Endometrium (tissue), 2 donors: ENCODE data around the gene LRRC45.
"Not testable (repeated sequence)": the region's sequence is repeated elsewhere in the genome, so short reads cannot be mapped to it uniquely, and the experiment has no call there.

Source experiments
- FAIRE-seq: peaks from 2 replicates; lab custom pipeline; 2012; peaks lifted over from hg19 to GRCh38; lab: Jason Lieb, UNC
- donor health status: control.
- donor health status: control.

The LRRC45 gene

DNA sequence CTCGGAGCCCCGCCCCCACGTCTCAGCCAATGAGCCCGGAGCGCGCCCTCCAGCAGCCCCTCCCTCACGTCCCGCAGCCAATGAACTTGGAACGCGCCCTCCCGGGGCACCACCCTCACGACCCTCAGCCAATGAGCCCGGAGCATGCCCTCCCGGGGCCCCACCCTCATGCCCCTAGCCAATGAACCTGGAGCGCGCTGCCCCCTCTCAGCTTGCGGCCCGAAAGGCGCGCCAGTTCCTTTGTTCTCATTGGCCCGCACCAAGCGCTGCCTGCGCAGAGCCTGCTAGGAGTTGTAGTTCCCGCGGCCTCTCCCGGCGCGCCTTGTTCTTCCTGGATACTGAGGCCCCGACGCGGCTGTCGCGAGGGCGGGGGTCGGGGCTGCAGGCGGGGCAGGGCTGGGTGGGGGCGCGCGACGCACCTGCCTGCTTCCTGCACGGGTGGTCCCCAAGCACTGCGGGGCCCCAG, at the start of gene LRRC45:
TSS of gene LRRC45 (plus strand) at position 325 of the 466 bp plus-strand sequence. CDS start 339 bp downstream, outside the sequence.
- peak; percentile 98 for FAIRE-seq

DNA sequence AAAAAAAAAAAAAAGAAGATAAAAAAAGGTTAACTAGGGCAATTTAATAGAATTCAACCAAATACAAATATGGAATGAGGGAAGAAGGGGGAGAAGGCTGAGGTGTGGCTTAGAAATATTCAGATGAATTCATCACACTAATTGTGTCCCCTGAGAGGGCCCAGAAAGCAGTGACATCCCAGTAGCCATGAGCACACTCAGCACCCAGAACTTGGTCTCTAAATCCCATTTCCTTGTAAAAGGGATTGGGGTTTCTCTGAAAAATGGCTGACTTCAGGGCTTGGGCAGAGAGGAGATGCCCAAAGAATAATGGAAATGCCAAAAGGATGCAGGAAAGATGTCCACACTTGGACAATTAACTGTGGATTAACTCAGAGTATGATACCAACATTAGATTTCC, 49.7 kb upstream of the LRRC45 start:
- no peak for FAIRE-seq

DNA sequence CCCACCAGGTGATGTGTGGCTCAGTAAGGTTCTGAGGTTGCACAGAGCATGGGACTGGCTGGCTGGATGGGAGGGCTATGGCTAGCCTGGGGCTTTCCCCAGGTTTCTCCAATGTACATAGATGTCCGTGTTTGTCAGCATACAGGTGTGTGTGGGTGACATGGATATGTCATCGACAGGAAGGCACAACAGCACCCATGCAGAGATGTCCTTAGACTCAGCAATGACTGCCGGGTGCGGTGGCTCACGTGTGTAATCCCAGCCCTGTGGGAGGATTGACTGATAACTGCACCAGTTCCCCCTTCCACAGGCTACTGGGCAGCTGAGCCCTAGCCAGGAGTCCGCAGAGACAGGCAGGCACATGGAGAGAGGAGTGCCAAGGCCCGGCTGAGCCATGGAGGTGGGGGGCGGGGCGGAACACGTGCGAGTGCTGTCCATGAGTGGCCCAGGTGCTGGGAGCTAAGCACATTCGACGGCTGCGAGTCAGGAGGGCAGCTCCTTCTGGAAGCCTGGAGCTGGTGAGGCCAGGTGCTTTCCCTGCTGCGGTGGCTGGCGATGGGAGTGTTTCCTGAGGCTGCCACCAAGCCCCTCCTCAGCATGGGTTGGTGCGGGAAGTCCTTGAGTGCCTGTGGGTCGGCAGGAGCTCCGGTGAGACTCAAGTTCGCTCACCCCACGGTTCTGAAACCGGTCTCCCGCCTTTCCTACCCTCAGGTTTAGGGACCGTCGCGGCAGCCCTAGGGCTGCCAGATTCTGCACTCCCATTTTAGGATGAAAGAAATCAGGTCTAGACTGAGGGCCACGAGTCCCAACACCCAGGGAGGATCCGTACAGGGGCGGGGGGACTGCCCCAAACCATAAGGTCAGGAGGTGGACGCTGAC, 46.5 kb upstream of the LRRC45 start:
- no peak for FAIRE-seq

DNA sequence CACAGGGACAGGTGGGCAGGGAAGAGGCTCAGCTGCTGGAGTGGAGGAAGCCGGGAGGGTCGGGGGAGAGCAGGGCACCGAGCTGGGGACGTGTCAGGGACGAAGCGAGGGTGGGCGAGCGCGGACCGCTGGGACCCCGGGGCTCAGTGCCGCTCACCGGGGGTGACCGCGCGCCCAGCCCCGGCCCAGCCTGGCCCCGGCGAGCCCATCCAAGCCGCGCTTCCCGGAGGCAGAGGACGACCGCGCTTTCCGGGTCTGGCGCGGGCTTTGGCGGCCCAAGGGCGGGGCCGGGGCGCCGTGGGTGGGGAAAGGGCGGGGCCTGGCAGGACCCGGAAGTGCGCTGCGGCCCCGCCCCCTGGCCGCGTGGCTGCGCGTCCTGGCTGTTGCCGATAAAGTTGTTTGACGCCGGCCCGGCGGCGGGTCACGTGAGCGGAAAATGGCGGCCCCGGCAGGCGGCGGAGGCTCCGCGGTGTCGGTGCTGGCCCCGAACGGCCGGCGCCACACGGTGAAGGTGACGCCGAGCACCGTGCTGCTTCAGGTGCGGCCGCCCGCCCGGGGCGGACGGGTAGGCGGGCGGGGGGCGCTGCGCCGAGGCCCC, 45.8 kb upstream of the LRRC45 start, which contains the start of gene ASPSCR1:
TSS of gene ASPSCR1 (plus strand) at position 419 of the 598 bp plus-strand sequence. CDS start at position 437, 18 bp downstream.
- FAIRE-seq = no peak

DNA sequence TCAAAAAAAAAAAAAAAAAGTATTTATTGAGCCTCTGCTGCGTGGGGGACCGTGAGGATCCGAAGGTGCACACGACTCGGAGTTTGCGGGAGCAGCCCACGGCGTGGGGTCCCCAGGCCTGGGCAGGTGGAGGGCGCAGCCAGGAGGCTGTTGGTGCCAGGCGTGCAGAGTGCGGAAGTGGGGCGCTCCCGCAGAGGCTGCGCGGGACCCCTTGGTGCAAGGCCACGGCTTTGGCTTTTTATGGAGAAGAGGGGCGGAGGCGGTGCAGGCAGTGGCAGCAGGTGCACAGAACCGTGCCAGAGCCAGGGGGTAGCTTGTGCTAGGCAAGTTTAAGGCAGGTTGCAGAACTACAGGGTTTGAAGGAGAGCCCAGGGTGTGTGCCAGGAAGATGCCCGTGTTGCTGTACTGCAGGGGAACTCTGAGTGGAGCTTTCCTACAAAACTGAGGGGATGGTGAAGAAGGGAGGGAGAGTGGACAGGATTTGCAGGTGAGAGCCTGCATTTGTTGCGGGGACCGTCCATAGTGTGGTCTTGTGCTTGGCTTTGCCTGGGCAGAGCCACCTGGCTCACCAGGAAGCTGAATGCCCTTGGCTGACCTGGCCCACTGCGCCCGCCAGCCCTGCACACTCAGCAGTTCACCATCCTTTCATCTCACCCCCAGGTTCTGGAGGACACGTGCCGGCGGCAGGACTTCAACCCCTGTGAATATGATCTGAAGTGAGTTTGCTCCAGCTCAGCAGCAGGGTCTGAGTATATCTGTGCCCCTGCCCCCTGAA, 44.4 kb upstream of the LRRC45 start:
- FAIRE-seq = no peak

DNA sequence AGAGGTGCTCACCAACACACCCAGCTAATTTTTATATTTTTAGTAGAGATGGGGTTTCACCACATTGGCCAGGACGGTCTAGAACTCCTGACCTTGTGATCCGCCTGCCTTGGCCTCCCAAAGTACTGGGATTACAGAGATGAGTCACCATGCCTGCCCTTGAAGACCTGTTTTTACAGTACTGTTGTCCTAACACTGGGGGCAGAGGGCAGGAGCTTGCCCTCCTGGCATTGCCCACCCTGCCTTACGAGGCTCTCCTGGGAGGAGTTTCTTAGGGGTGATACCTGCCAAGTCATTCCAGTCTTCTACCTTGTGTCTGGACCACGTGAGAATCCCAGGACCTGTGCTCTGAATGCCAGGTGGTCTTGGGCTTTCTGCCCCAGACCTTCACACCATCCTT, 43.0 kb upstream of the LRRC45 start:
- no peak for FAIRE-seq

DNA sequence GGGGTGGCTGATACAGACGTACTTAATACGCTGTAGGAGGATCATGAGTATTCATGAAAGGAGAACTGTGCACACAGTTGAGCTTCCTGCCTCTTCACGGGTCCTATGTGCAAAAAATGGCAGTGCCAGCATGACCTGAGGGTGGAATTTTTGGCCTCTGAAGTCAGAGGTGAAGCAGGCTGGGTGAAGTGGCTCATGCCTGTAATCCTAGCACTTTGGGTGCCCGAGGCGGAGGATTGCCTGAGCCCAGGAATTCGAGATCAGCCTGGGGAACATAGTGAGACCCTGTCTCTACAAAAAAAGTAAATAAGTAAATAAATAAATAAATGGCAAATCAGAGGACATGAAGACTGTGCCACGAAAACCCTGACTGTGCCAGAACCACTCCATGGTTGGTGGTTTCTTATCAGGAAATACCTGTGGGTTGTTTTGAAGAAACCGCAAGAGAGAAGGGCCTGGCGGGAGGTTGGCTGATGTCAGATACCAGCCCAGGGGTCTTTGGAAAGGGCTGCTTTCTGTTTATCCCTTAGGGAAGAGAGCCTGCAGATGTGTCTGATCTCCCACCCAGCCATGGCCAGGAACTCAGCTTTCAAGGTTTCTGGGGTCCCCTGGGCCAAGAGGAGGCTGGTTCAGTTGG, 42.3 kb upstream of the LRRC45 start:
- FAIRE-seq = no peak

DNA sequence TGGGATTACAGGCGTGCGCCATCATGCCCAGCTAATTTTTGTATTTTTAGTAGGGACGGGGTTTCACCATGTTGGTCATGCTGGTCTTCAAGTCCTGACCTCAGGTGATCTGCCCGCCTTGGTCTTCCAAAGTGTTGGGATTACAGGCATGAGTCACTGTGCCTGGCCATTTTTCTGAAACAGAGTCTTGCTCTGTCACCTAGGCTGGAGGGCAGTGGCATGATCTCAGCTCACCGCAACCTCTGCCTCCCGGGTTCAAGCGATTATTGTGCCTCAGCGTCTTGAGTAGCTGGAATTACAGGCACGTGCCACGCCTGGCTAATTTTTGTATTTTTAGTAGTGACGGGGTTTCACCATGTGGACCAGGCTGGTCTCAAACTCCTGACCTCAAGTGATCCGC, 41.6 kb upstream of the LRRC45 start:
- FAIRE-seq = not testable (repeated sequence)

DNA sequence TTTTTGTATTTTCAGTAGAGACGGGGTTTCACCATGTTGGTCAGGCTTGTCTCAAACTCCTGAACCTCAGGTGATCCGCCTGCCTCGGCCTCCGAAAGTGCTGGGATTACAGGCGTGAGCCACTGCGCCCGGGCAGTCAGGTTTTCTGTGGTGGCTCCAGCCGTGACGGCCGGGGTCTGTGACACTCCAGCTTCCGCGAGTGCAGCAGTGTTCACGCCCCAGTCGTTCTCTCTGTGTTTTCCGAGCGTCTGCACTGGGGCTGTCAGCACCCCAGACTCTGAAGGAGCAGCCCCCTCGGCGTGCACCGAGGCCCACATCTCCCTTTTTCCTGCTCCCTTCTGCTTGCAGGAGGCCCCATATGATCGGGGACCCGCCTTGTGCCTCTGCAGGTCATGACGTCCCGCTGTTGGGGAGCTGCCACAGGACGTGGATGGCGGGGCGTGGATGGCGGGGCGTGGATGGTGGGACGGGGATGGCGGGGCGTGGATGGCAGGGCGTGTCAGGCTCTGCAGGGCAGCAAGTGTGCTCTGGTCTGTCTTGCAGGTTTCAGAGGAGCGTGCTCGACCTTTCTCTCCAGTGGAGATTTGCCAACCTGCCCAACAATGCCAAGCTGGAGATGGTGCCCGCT, 40.0 kb upstream of the LRRC45 start:
- no peak for FAIRE-seq

DNA sequence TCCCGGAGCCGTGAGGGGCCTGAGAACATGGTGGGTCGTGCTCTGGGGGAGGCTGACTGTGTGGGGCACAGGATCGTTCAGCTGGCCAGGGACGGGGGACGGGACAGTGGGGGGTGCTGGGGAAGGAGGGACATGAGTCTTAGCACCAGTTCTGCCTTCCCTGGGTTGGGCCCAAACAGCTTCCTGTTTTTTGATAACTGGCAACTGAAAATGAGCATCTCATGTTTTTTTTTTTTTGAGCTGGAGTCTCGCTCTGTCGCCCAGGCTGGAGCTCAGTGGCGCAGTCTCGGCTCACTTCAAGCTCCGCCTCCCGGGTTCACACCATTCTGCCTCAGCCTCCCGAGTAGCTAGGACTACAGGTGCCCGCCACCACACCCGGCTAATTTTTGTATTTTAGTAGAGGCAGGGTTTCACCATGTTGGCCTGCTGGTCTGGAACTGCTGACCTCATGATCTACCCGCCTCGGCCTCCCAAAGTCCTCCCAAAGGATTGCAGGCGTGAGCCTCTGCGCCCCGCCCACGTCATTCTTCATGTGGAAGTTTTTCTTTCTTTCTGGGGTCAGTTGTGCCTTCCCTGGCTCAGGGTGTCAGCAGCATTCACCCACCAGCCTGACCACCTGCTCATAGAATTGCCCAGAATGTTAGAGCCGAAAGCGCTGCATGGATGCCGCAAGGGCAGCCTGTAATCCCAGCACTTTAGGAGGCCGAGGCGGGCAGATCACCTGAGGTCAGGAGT, 39.3 kb upstream of the LRRC45 start:
- no peak for FAIRE-seq

DNA sequence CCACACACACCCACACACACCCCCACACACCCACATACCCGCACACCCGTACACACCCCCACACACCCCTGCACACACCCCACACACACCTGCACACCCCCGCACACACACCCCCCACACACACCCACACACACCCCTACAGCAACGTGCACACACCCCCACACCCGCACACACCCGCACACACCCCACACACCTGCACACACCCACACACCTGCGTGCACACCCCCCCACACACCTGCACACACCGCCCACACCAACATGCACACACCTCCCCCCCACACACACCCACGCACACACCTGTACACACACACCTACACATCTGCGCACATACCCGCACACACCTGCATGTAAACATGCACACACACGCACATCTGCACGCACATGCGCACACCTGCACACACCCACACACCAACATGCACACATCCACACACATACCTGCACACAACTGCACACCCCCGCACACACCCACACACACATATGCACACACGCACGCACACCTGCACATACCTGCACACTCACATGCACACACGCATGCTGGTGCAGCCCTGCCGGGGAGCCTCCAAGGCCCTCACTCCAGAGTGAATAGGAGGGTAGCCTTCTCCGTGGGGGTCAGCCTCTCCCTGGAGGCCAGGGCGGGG, 38.2 kb upstream of the LRRC45 start:
- FAIRE-seq = no peak

DNA sequence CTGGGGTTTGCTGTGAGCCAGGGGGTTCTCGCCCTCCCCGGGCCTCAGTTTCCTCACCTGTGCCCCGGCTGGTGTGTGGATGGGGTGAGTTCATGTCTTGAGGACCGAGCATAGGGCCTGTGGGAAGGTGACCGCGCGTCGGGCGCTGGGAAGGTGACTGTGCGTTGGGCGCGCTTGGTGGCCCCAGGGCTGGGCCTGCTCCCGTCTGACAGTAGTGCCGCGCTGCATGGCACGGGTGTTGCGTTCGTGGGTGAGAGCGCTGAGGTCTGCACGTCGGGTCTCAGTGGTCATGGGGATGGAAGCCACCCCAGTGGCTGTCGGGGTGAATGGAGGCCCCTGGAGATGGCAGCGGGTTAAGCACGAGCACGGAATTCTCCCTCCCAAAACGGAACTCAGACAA, 36.5 kb upstream of the LRRC45 start:
- no peak for FAIRE-seq

DNA sequence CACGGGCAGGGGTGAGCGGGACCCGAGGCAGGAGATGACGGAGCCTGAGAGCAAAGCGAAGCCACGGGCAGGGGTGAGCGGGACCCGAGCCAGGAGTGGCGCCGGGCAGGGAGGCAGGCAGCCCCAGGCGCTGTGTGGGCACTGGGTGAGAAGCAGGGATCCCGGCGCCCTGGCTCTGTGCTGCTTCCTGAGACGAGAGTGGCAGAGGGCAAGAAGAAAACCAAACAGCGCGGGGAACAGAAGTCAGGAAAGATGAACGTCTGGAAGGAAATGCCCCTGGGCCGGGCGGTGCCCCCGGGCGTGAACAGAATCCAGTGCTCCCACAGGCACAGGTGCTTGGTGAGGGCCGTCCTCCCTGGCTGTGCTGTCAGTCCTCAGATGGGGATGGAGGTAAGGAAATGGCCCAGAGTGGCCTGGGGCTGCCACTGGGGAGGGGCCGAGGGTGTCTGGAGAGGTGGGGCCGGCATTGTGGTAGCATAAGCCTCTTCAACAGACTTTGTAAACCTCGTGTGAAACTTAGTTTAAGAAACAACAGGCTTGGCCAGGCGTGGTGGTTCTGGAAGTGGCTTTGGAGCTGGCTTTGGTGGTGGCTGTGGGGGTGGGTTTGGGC, 35.8 kb upstream of the LRRC45 start:
- FAIRE-seq = no peak

DNA sequence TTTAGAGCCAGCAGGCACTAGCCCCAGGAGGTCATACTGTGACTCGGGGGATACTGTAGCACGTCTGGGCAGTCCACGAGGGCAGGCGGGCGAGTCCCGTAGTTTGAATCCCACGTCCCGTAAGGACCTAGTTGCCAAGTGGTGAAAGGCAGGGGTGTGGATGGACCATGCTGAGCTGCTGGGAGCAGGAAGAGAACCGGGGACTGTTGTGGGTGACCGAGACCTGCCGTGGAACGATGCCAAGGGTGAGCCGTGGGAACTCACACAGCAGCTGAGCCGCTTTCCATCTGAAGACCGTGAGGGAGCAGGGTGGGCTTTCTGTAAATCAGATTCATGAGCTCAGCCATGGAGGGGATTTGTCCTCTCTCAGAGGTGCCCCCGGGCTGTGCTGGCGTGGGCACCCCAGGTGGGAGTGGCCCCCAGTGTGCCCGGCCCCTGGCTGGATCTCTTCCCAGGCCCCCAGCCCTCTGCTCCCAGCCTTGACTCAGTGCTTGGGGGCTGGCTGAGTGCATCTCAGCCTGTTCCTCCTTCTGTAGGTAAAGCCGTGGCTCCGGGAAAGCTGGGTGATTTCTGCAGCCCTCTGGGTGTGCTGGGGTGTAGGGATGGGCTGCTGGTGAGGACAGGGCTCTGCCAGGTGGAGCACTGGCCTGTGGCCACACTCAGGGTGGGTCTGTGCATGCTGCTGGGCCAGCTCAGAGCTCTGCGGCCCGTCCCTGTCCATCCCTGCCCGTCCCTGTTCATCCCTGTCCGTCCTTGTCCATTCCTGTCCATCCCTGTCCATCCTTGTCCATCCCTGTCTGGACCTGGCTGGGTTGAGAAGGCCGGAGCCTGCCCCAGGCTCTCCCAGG, 32.0 kb upstream of the LRRC45 start:
- no peak for FAIRE-seq

DNA sequence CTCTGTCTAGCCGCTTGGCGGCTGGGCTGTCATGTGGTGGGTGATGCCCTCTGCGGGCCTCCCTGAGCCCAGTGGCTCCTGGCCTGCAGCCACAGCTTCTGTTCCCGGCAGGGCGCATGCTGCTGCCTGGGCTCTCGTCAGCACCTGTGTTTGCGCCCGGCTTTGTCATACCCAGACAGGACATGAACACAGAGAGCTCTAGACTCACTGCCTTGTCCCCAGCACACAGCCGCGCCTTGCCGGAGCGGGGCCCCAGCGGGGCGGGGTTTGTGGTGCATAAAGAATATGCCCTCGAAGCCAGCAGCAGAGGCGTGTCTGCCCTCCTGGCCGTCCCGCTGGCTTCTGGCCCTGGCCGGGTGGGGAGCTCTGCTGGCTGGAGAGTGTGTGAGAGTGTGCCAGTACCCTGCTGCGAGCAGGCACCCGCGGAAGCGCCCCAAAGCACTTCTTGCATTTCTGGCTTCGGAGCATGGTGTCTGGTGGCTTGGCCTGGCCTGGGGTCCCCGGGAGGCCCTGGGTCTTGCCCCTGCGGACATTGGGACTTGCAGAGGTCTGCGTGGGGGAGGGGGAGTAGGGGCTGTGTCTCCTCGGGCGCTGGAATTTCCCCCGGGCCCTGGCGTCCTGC, 31.3 kb upstream of the LRRC45 start:
- no peak for FAIRE-seq

DNA sequence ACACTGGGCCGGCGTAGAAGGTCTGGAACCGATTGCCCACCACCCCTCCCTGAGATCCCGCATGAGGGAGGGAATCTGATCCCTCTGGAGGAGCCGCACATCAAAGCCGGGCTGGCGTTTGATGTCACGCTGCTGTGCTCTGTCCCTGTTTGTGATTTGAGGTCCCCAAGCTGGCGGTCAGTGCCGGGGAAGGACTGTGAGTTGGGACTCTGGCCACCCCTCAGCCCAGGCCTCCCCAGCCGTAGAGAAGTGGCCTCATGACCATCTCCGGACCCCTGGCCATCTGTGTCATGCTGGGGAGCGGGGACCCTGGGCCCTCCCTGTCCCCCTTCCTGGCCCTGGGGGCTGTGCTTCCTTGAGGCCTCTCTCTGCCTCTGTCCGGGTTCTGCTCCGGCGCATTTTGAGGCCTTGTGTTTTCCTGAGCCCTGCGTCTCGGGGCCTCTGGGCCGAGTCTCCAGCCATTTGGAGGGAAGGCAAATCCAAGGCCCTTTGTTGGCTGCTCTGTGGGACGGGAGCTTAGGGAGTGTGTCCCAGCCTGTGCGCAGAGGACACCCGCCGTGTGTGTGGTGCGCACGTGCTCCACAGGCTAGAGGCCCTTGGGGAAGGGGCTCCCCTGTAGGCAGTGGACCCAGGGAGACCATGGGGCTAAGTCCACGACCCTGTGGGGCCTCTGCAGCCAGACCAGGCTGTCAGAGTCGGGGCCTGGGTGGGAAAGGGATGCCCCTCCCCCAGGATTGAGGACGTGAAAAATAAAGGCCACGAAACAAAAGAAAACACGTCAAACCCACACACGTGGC, 30.6 kb upstream of the LRRC45 start:
- FAIRE-seq = no peak

DNA sequence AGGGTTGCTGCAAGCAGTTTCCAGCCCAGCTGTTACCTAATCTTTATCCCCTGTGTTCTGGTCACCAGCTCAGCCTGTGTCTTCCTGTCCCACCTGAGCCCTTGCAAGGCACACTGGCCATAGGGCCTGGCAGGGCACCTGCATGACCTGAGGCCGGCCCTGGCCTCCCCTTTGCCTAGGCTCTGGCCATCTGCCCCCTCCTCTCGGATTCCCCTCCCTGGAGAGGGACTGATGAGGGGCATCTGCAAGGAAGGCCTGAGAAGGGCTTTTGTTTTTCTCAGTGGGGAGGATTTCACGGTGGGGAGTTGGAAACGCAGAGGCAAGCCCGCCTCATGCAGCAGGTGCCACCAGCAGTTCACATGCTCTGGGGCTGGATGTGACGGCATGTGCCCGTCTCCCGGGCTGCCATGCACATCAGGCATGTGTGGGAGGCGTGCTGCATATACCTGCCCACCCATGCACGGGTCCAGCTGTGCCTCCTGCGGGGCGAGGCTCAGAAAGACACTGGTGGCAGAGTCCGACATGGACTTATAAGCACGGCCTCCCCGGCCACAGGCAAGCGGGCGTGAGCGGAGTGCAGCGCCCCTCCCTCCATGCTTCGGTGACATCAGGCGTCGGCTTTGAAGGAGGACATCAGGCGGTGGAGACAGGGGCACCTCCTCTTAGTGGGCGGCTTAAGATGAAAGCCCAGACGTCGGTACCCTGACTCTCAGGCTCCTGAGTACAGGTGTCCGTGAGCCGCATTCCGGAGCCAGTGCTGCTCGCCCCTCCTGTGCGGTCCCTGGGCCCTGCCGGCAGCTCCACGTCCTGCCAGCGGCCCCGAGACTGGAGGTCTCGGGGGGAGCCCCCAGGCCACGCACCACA, 29.1 kb upstream of the LRRC45 start:
- no peak for FAIRE-seq
